HG03575 (cell line): ENCODE measurements around the gene PEX6.
"Not testable (repeated sequence)": the region's sequence is repeated elsewhere in the genome, so short reads cannot be mapped to it uniquely, and the experiment has no call there.

Source experiments
- ATAC-seq: cut with Tn5 transposase; IDR thresholded peaks from one replicate; pipeline ENCODE4 v1.9.1; 2021; ENCODE audit not compliant: unreplicated experiment, insufficient number of reproducible peaks, low FRiP score; ENCODE audit errors: extremely low read depth

PEX6 gene

GRCh38 chr6:43001843-43002242 is 22.9 kb upstream of the PEX6 start:
- ATAC-seq: no peak

- not testable (repeated sequence) for ATAC-seq
Observed at GRCh38 chr6:42998205-42998604, 19.2 kb upstream of the PEX6 start.

- ATAC-seq: no peak
Observed at GRCh38 chr6:42996513-42996912, 17.5 kb upstream of the PEX6 start.

- ATAC-seq: no peak
Observed at GRCh38 chr6:42993445-42993844, 14.5 kb upstream of the PEX6 start.

- ATAC-seq: no peak
Observed at GRCh38 chr6:42989923-42990322, 10.9 kb upstream of the PEX6 start.

GRCh38 chr6:42988486-42989020 is 9.6 kb upstream of the PEX6 start:
- no peak for ATAC-seq

- no peak for ATAC-seq
Observed at GRCh38 chr6:42987533-42988451, 8.8 kb upstream of the PEX6 start.

GRCh38 chr6:42984924-42985475 is 6.0 kb upstream of the PEX6 start:
- ATAC-seq: no peak

GRCh38 chr6:42984001-42984923 is 5.3 kb upstream of the PEX6 start, which contains the start of gene PPP2R5D:
Gene PPP2R5D, plus strand, starts transcription at chr6:42984570. Its CDS starts 108 bp downstream, at chr6:42984678.
- peak; percentile 56 for ATAC-seq

- ATAC-seq: no peak
Observed at GRCh38 chr6:42981836-42982235, 2.9 kb upstream of the PEX6 start.

GRCh38 chr6:42979523-42980177 is 669 bp upstream of the PEX6 start:
- ATAC-seq: peak; percentile 2

GRCh38 chr6:42978487-42978838 is 518 bp downstream of the PEX6 start:
- ATAC-seq: no peak

- ATAC-seq: no peak
Observed at GRCh38 chr6:42974919-42975505, 4.0 kb downstream of the PEX6 start.

GRCh38 chr6:42973926-42974325 is 5.1 kb downstream of the PEX6 start:
- ATAC-seq: no peak

- no peak for ATAC-seq
Observed at GRCh38 chr6:42971746-42972327, 7.1 kb downstream of the PEX6 start.

GRCh38 chr6:42970871-42971612 is 7.9 kb downstream of the PEX6 start:
- ATAC-seq: no peak

GRCh38 chr6:42969934-42970333 is 9.0 kb downstream of the PEX6 start:
- ATAC-seq: no peak
